HCT116 (cell line): ENCODE results near the gene NCAPD3. TPM values are rescaled to one million over a fixed set of nuclear protein-coding genes. Genes with fewer than 3 reads are reported as not detected.

Source experiments
- ATAC-seq: fragments of 200-7000 bp; cut with Tn5 transposase; 2 replicates; pipeline ENCODE4 v1.9.1; 2020; ENCODE audit warnings: mild to moderate bottlenecking, moderate library complexity
- BruUV-seq: library from RNA; stranded (reverse); fragments of 400-500 nt; replicated peaks from 2 replicates; lab custom pipeline; 2021; lab: Mats Ljungman, UMichigan
- CTCF ChIA-PET: fragments of 300-600 bp; sonication (Branson Sonifier 250); formaldehyde crosslinking; loops from one replicate; lab custom pipeline; 2021; ENCODE audit warnings: antibody characterized with exemption; lab: Charles Lee
- POLR2A ChIA-PET: fragments of 300-600, 350-600 bp; sonication (Branson Sonifier 250); formaldehyde crosslinking; loops from one replicate; lab custom pipeline; 2021; ENCODE audit warnings: antibody characterized with exemption; lab: Charles Lee
- RAD21 ChIA-PET, 2 experiments: fragments of 300-600 bp; sonication (Branson Sonifier 250); formaldehyde crosslinking; loops; one replicate each; lab custom pipeline; 2023; ENCODE audit warnings: low total read pairs in 2 of 2; ENCODE audit not compliant: uncharacterized antibody in 2 of 2, unreplicated experiment in 2 of 2, low non-redundant PET in 1 of 2; lab: Charles Lee
- DNase-seq: peaks from one replicate; pipeline ENCODE4 v3.0.0-alpha.2; 2010; ENCODE audit warnings: low read depth, low spot score
- H2AFZ ChIP-seq: fragments of 200-600 bp; shearing (Covaris generic), sonication (generic); 2 replicates; pipeline ENCODE4 v1.6.1; 2017; ENCODE audit warnings: low read depth, mixed run types, mixed read lengths, antibody characterized with exemption, low read length; ENCODE audit not compliant: poor library complexity, severe bottlenecking
- H3K27ac ChIP-seq: 2 replicates; pipeline ENCODE4 v1.5.1; 2012; ENCODE audit warnings: low read depth, low read length
- H3K27me3 ChIP-seq: fragments of 200-600 bp; sonication (generic); 2 replicates; pipeline ENCODE4 v1.6.1; 2016; ENCODE audit warnings: mixed run types, low read length, mixed read lengths; ENCODE audit not compliant: insufficient read depth
- H3K36me3 ChIP-seq, 2 experiments: fragments of 200-500 bp in 1 of 2; fragments of 200-600 bp in 1 of 2; sonication (Bioruptor generic) in 1 of 2; sonication (generic) in 1 of 2; 2 replicates each; pipeline versions ENCODE4 v1.5.1 to v1.6.1; 2014 to 2016; ENCODE audit warnings: low read length in 2 of 2, inconsistent platforms in 1 of 2, mixed read lengths in 1 of 2, mixed run types in 1 of 2; ENCODE audit not compliant: insufficient read depth in 2 of 2, control insufficient read depth in 1 of 2
- H3K4me1 ChIP-seq, 2 experiments: fragments of 200-600 bp in 1 of 2; sonication (generic) in 1 of 2; 2 replicates each; pipeline versions ENCODE4 v1.5.1 to v1.6.1; 2012 to 2017; ENCODE audit warnings: low read length in 2 of 2, inconsistent platforms in 1 of 2, mild to moderate bottlenecking in 1 of 2, mixed read lengths in 1 of 2, mixed run types in 1 of 2, moderate library complexity in 1 of 2; ENCODE audit not compliant: insufficient read depth in 2 of 2, control insufficient read depth in 1 of 2
- H3K4me2 ChIP-seq: fragments of 200-600 bp; sonication (generic); 2 replicates; pipeline ENCODE4 v1.6.1; 2017; ENCODE audit warnings: mixed run types, low read length, mixed read lengths
- H3K4me3 ChIP-seq, 2 experiments: fragments of 200-600 bp in 1 of 2; sonication (generic) in 1 of 2; replicated peaks in 1 of 2; 2 replicates each; pipeline ENCODE4 v1.5.1; 2011 to 2016; ENCODE audit warnings: low read length in 2 of 2, control low read depth in 1 of 2, low read depth in 1 of 2, mild to moderate bottlenecking in 1 of 2, mixed read lengths in 1 of 2, mixed run types in 1 of 2
- H3K79me2 ChIP-seq: fragments of 200-600 bp; sonication (generic); 2 replicates; pipeline ENCODE4 v1.6.1; 2017; ENCODE audit warnings: mild to moderate bottlenecking, mixed run types, low read length, moderate library complexity, mixed read lengths; ENCODE audit not compliant: insufficient read depth
- H3K9ac ChIP-seq: fragments of 200-600 bp; sonication (generic); 2 replicates; pipeline ENCODE4 v1.6.1; 2016; ENCODE audit warnings: low read length, mixed read lengths
- H3K9me2 ChIP-seq: fragments of 200-600 bp; sonication (generic), shearing (Covaris generic); 2 replicates; pipeline ENCODE4 v1.6.1; 2017; ENCODE audit warnings: mixed run types, mild to moderate bottlenecking, moderate library complexity; ENCODE audit not compliant: insufficient read depth
- H3K9me3 ChIP-seq, 2 experiments: fragments of 200-500 bp in 1 of 2; fragments of 200-600 bp in 1 of 2; sonication (Bioruptor generic) in 1 of 2; sonication (generic) in 1 of 2; 2 replicates each; pipeline ENCODE4 v1.6.1; 2014 to 2017; ENCODE audit warnings: low read length in 2 of 2, mixed read lengths in 2 of 2, inconsistent platforms in 1 of 2, low read depth in 1 of 2, mild to moderate bottlenecking in 1 of 2, mixed run types in 1 of 2, moderate library complexity in 1 of 2; ENCODE audit not compliant: control insufficient read depth in 1 of 2, insufficient read depth in 1 of 2
- H4K20me1 ChIP-seq: fragments of 200-600 bp; sonication (generic), shearing (Covaris generic); 2 replicates; pipeline ENCODE4 v1.6.1; 2017; ENCODE audit warnings: mixed run types, mild to moderate bottlenecking, moderate library complexity; ENCODE audit not compliant: insufficient read depth
- ATF3 ChIP-seq: IDR thresholded peaks from 2 replicates; pipeline ENCODE4 v1.6.1; 2012
- CEBPB ChIP-seq: IDR thresholded peaks from 2 replicates; pipeline ENCODE4 v1.6.1; 2012; ENCODE audit warnings: low read depth
- EZH2 ChIP-seq: fragments of 200-600 bp; sonication (generic); IDR thresholded peaks from 2 replicates; pipeline ENCODE4 v1.6.1; 2017; ENCODE audit warnings: antibody characterized with exemption, mixed run types
- EZH2phosphoT487 ChIP-seq: fragments of 200-600 bp; IDR thresholded peaks from 2 replicates; pipeline ENCODE4 v1.6.1; 2018; ENCODE audit warnings: antibody characterized with exemption, borderline replicate concordance
- FOSL1 ChIP-seq: IDR thresholded peaks from 2 replicates; pipeline ENCODE4 v1.6.1; 2012; ENCODE audit warnings: low read depth
- JUND ChIP-seq: IDR thresholded peaks from 2 replicates; pipeline ENCODE4 v1.6.1; 2012
- MAX ChIP-seq: IDR thresholded peaks from 2 replicates; pipeline ENCODE4 v1.6.1; 2012
- POLR2A ChIP-seq: IDR thresholded peaks from 2 replicates; pipeline ENCODE4 v1.7.0; 2011; ENCODE audit warnings: borderline replicate concordance; ENCODE audit not compliant: insufficient read depth, insufficient read length; ENCODE audit errors: extremely low read depth
- POLR2AphosphoS5 ChIP-seq: IDR thresholded peaks from 2 replicates; pipeline ENCODE4 v1.6.1; 2011; ENCODE audit warnings: mild to moderate bottlenecking, low read depth, low read length, moderate library complexity
- RAD21 ChIP-seq: IDR thresholded peaks from 2 replicates; pipeline ENCODE4 v1.6.1; 2012; ENCODE audit warnings: low read depth, mild to moderate bottlenecking
- REST ChIP-seq: IDR thresholded peaks from 2 replicates; pipeline ENCODE4 v1.6.1; 2012; ENCODE audit warnings: low read depth
- SP1 ChIP-seq: IDR thresholded peaks from 2 replicates; pipeline ENCODE4 v1.6.1; 2012; ENCODE audit warnings: low read depth
- TCF7L2 ChIP-seq: IDR thresholded peaks from 2 replicates; pipeline ENCODE4 v1.7.0; 2011; ENCODE audit warnings: borderline replicate concordance, inconsistent platforms; ENCODE audit not compliant: insufficient read depth, insufficient read length; ENCODE audit errors: extremely low read depth
- ZFX ChIP-seq: fragments of 450-650 bp; IDR thresholded peaks from 2 replicates; pipeline ENCODE4 v1.6.1; 2017
- ZNF274 ChIP-seq: fragments of 200-500 bp; sonication (Bioruptor generic); IDR thresholded peaks from 2 replicates; pipeline ENCODE4 v1.6.1; 2014; ENCODE audit warnings: mild to moderate bottlenecking, low read depth, low read length, inconsistent platforms
- intact Hi-C: fragments of 100-400 bp; cut with micrococcal nuclease; formaldehyde crosslinking; loops from 2 replicates; pipeline ENCODE4 v1.10.0; 2022
- total RNA-seq: library from RNA; stranded (reverse); gene quantifications from one replicate; pipeline ENCODE4 v1.2.1, GENCODE V29; 2021; ENCODE audit not compliant: unreplicated experiment
- TF ChIP-seq, protein P1 (sequence below), 3 experiments: fragments of 200-600 bp in 1 of 3; sonication (generic) in 1 of 3; IDR thresholded peaks in 2 of 3; conservative IDR thresholded peaks in 1 of 3; 2 replicates each; pipeline ENCODE4 v1.5.1; 2012 to 2017; ENCODE audit warnings: low read depth in 2 of 3, low read length in 2 of 3, antibody characterized with exemption in 1 of 3, borderline replicate concordance in 1 of 3, control low read depth in 1 of 3, mild to moderate bottlenecking in 1 of 3, mixed read lengths in 1 of 3, mixed run types in 1 of 3, moderate library complexity in 1 of 3; ENCODE audit not compliant: insufficient read depth in 1 of 3
- TF ChIP-seq, protein P2 (sequence below): IDR thresholded peaks from 2 replicates; pipeline ENCODE4 v1.6.1; 2011; ENCODE audit warnings: mild to moderate bottlenecking, low read length, moderate library complexity; ENCODE audit not compliant: insufficient replicate concordance; ENCODE audit errors: extremely low read depth

NCAPD3 gene
- total RNA-seq, 1 experiment from 2014 or later, result 71.0 TPM

DNA sequence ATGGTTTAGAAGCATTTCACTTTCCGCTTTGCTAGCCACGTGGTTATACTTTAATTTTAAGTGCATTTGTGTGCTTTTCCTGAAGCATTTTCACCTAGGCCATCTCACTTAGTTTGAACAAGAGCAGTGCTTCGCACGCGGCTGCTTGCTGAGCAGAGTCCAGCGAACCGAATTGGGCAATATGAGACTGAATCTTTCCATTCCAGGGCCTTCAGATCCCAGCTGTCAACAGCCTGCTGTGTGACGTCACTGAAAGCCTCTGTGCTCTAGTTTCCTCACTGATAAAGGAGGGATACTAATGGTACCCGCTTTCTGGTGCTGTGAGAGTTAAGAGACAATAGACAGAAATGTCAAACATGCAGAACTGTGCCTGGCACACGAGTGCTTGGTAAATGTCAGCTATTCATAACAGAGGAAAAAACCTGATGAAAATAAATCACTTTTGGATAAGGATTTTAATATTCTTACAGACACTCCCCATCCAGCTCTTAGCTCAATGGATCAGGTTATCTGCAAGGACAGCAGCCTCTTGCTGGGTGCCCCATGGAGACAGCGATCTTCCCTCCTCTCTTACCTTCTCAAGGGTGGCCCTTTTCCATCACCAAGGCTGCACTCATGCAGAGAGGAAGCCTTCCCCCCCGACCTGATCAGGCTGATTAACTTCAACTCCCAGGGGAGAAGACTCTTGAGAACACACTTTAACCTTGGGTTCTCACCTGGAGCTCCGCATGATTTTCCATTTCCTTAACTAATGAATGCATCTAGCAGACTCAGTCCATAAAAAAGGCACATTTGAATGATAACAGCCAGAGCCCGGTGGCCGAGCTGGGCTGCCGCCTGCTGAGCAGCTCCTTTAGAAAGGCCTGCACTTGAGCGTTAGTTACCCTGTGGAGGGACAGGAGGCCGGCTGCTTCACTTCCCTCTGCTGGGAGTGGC, 48.9 kb upstream of the NCAPD3 start:
- Histone ChIP-seq H3K9ac (no peak overlapping the region), H4K20me1 (no peaks in the 10 kb centered on the region), H3K36me3 (no peaks in the 10 kb centered on the region), H3K9me3 (no peaks in the 10 kb centered on the region), H3K4me1 (no peaks in the 10 kb centered on the region), H3K79me2 (no peaks in the 10 kb centered on the region), H3K27me3 (no peaks in the 10 kb centered on the region), H3K27ac (no peak overlapping the region), H3K4me2 (no peak overlapping the region), H3K4me3 (no peak overlapping the region), H2AFZ (no peak overlapping the region)
- BruUV-seq, result no TSS peak
- intact Hi-C loops, result no loop called here
- DNase-seq (no peak), ATAC-seq (no peak)
- CTCF ChIA-PET, result no interaction called here
- RAD21 ChIA-PET, result no interaction called here
- no peak for TF ChIP-seq JUND
- no peak for TF ChIP-seq ZFX
- TF ChIP-seq MAX, result no peak
- TF ChIP-seq POLR2AphosphoS5, result no peak
- no peak for TF ChIP-seq EZH2
- TF ChIP-seq, protein P1, sequence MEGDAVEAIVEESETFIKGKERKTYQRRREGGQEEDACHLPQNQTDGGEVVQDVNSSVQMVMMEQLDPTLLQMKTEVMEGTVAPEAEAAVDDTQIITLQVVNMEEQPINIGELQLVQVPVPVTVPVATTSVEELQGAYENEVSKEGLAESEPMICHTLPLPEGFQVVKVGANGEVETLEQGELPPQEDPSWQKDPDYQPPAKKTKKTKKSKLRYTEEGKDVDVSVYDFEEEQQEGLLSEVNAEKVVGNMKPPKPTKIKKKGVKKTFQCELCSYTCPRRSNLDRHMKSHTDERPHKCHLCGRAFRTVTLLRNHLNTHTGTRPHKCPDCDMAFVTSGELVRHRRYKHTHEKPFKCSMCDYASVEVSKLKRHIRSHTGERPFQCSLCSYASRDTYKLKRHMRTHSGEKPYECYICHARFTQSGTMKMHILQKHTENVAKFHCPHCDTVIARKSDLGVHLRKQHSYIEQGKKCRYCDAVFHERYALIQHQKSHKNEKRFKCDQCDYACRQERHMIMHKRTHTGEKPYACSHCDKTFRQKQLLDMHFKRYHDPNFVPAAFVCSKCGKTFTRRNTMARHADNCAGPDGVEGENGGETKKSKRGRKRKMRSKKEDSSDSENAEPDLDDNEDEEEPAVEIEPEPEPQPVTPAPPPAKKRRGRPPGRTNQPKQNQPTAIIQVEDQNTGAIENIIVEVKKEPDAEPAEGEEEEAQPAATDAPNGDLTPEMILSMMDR (IDR thresholded peaks at IDR 0.05 in 2 of 3, conservative IDR thresholded peaks at IDR 0.05 in 1 of 3; ENCODE audit: borderline replicate concordance in 1 of 3, insufficient read depth in 1 of 3, low read depth in 2 of 3, low read length in 2 of 3), result no peak
- no peak for TF ChIP-seq ATF3
- TF ChIP-seq FOSL1, result no peak
- TF ChIP-seq POLR2A, result no peak
- TF ChIP-seq RAD21, result no peak
- no peak for TF ChIP-seq CEBPB
- no peak for TF ChIP-seq REST
- TF ChIP-seq ZNF274, result no peak
- TF ChIP-seq, protein P2, sequence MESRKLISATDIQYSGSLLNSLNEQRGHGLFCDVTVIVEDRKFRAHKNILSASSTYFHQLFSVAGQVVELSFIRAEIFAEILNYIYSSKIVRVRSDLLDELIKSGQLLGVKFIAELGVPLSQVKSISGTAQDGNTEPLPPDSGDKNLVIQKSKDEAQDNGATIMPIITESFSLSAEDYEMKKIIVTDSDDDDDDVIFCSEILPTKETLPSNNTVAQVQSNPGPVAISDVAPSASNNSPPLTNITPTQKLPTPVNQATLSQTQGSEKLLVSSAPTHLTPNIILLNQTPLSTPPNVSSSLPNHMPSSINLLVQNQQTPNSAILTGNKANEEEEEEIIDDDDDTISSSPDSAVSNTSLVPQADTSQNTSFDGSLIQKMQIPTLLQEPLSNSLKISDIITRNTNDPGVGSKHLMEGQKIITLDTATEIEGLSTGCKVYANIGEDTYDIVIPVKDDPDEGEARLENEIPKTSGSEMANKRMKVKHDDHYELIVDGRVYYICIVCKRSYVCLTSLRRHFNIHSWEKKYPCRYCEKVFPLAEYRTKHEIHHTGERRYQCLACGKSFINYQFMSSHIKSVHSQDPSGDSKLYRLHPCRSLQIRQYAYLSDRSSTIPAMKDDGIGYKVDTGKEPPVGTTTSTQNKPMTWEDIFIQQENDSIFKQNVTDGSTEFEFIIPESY, result no peak
- no peak for TF ChIP-seq SP1
- no peak for TF ChIP-seq TCF7L2
- TF ChIP-seq EZH2phosphoT487, result no peak
- TF ChIP-seq, all 23 proteins: peak for 0
- H3K9me2 ChIP-seq, result no peaks in the 10 kb centered on the region
- POLR2A ChIA-PET, result no interaction called here
